SK-N-SH (cell line): Measurements from ENCODE around the gene NTN1.

Experiments used
- CTCF ChIP-seq: fragments of 200-600 bp; sonication (generic); IDR thresholded peaks from 2 replicates; pipeline ENCODE4 v1.6.1; 2017; ENCODE audit warnings: antibody characterized with exemption, mild to moderate bottlenecking, moderate library complexity
- EZH2phosphoT487 ChIP-seq: fragments of 200-600 bp; sonication (generic); IDR thresholded peaks from 2 replicates; pipeline ENCODE4 v1.6.1; 2017; ENCODE audit warnings: low read depth, mixed run types, mild to moderate bottlenecking, antibody characterized with exemption, moderate library complexity, borderline replicate concordance
- POLR2AphosphoS5 ChIP-seq: IDR thresholded peaks from 2 replicates; pipeline ENCODE4 v1.6.1; 2012; ENCODE audit warnings: low read depth, low read length
- RAD21 ChIP-seq: IDR thresholded peaks from 2 replicates; pipeline ENCODE4 v1.6.1; 2012; ENCODE audit warnings: mild to moderate bottlenecking, low read length
- SIN3A ChIP-seq: IDR thresholded peaks from 2 replicates; pipeline ENCODE4 v1.6.1; 2012; ENCODE audit warnings: low read depth, mild to moderate bottlenecking, low read length, moderate library complexity, borderline replicate concordance
- TAF1 ChIP-seq: IDR thresholded peaks from 2 replicates; pipeline ENCODE4 v1.6.1; 2012; ENCODE audit warnings: low read depth, mild to moderate bottlenecking, low read length, moderate library complexity, borderline replicate concordance
- ZBTB33 ChIP-seq: IDR thresholded peaks from 2 replicates; pipeline ENCODE4 v1.4.0; 2012; ENCODE audit warnings: low read depth, borderline replicate concordance

- TF ChIP-seq CTCF: no peak
- no peak for TF ChIP-seq TAF1
- no peak for TF ChIP-seq RAD21
- no peak for TF ChIP-seq EZH2phosphoT487
- no peak for TF ChIP-seq SIN3A
- TF ChIP-seq POLR2AphosphoS5: no peak
- no peak for TF ChIP-seq ZBTB33
Measured at GRCh38 chr17:9255833-9256232, 234.5 kb downstream of the NTN1 start.
